ENCODE results near the gene OLFML2A.

DNA sequence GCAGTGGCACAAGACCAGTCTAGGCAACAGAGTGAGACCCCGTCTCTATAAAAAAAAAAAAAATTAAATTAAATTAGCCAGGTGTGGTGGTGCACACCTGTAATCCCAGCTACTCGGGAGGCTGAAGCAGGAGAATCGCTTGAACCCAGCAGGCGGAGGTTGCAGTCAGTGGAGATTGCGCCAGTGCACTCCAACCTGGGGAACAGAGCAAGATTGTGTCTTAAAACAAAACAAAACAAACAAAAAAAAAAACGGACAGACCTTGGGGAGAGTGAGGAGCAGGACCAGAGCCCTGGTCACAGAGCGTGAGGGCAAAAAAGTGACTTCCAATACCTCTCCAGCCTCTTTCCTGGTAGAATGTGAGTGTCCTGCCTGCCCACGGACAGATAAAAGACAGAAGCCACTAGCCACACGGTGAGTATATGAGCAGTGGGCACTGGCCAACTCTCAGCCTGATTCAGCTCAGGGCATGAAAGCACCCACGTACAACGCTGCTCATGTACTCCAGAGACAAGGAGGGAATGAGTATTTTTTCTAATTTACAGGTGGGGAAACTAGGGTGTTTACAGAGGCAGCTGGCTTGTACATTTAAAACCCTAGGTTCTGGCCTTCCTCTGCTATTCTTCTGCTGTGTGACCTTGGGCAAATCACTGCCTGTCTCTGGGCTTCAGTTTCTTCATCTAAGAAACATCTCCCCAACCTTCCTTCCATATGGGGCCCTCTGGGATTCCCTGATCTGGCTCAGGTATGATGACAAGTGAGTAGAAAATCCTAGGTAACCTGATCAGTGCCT is 1.8 kb downstream of the OLFML2A start:
- TF ChIP-seq, protein P1, sequence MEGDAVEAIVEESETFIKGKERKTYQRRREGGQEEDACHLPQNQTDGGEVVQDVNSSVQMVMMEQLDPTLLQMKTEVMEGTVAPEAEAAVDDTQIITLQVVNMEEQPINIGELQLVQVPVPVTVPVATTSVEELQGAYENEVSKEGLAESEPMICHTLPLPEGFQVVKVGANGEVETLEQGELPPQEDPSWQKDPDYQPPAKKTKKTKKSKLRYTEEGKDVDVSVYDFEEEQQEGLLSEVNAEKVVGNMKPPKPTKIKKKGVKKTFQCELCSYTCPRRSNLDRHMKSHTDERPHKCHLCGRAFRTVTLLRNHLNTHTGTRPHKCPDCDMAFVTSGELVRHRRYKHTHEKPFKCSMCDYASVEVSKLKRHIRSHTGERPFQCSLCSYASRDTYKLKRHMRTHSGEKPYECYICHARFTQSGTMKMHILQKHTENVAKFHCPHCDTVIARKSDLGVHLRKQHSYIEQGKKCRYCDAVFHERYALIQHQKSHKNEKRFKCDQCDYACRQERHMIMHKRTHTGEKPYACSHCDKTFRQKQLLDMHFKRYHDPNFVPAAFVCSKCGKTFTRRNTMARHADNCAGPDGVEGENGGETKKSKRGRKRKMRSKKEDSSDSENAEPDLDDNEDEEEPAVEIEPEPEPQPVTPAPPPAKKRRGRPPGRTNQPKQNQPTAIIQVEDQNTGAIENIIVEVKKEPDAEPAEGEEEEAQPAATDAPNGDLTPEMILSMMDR (IDR thresholded peaks at IDR 0.05; ENCODE audit: low read depth, low read length), result no peak
- TF ChIP-seq EZH2phosphoT487 (IDR thresholded peaks at IDR 0.05; ENCODE audit: low read depth), result no peak
